Measurements from ENCODE around the gene ADCY5. TPM values are rescaled to one million over a fixed set of nuclear protein-coding genes. Genes with fewer than 3 reads are reported as not detected.

The ADCY5 gene
- total and polyA plus RNA-seq, 5 donors from 2014 or later: 0.08 to 0.15 TPM; not detected in 3

DNA sequence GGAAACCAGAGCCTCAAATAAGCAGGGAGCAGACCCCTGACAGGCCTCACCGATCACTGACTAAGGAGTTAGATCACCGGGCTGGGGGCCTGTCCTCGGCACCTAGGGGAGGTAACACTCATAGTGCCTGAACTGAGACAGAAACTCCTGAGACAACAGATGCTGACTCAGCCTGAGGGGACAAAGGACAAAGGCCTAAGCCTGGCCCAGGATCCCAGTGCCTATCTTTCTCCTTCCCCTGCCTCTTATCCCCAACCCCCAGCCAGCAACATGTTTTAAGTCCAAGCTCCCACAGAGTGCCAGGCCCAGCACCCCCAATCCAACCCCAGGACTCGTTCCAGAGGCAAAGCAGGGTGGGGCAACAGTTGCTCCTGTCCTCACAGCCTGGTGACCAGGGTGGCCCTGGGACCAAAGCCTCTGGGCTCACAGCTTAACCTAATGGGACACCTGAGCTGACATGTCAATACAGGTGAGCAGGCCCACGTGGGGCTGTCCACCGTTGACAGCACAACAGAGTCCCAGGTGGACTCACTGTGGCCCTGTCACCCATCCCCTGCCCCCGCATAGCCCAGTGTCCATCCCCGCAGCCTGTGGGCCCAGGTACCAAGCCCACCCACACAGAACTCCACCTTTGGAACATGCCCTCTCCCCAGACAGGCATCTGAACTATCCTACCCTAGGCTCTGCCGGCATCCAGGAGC is 37.4 kb downstream of the ADCY5 start:
- Mint-ChIP-seq H3K4me3 (no peak overlapping the region), H3K27ac (no peak overlapping the region), H3K27me3 (peaks cover 4% of the 10 kb centered on the region), H3K9me3 (peaks cover 0 to 2% (median 0%) of the 10 kb centered on the region in 7 donors), H3K36me3 (no peaks in the 10 kb centered on the region), H3K4me1 (no peaks in the 10 kb centered on the region)
- no peaks in the 10 kb centered on the region for H3K36me3 ChIP-seq (ENCODE audit: control insufficient read depth, insufficient read depth, low read length)
- no peak overlapping the region for H3K4me3 ChIP-seq (ENCODE audit: low read depth, low read length)
- DNase-seq (no peak), ATAC-seq (ENCODE audit: low read depth in 2 of 2) (no peak)
- H3K9me3 ChIP-seq (ENCODE audit: control insufficient read depth in 2 of 2, low read length in 2 of 2): no peaks in the 10 kb centered on the region
- no peaks in the 10 kb centered on the region for H3K4me1 ChIP-seq (ENCODE audit: control insufficient read depth, insufficient read depth, low read length, poor library complexity, severe bottlenecking)
- no peak overlapping the region for H3K27ac ChIP-seq (ENCODE audit: insufficient read depth, low read length, poor library complexity, severe bottlenecking)
- no peaks in the 10 kb centered on the region for H3K27me3 ChIP-seq (ENCODE audit: control insufficient read depth, insufficient read depth, low read length)

DNA sequence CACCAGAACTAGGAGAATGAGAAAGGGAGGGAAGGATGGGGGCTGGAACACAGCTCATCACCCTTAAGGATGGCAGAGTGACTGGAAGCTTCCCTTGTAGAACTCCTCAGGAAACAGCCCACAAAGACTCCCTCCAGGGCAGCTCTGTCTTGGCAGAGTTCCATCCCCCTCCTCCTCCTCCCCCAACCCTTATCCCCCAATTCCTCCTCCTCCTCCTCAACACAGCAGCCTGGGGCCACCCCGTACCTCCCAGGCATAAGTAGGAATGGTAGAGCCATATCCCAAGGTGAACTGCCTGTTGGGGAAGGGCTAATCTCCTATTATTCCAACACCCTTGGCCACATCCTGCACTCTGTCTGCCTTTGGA is 38.8 kb downstream of the ADCY5 start:
- H3K27ac ChIP-seq (ENCODE audit: insufficient read depth, low read length, poor library complexity, severe bottlenecking): no peak overlapping the region
- peaks cover 4% of the 10 kb centered on the region for H3K27me3 Mint-ChIP-seq
- H3K4me1 ChIP-seq (ENCODE audit: control insufficient read depth, insufficient read depth, low read length, poor library complexity, severe bottlenecking): no peaks in the 10 kb centered on the region
- no peaks in the 10 kb centered on the region for H3K9me3 ChIP-seq (ENCODE audit: control insufficient read depth in 2 of 2, low read length in 2 of 2)
- no peak overlapping the region for H3K27ac Mint-ChIP-seq
- H3K36me3 Mint-ChIP-seq: no peaks in the 10 kb centered on the region
- no peaks in the 10 kb centered on the region for H3K4me1 Mint-ChIP-seq
- no peaks in the 10 kb centered on the region for H3K36me3 ChIP-seq (ENCODE audit: control insufficient read depth, insufficient read depth, low read length)
- H3K4me3 Mint-ChIP-seq: no peak overlapping the region
- DNase-seq: no peak
- no peaks in the 10 kb centered on the region for H3K9me3 Mint-ChIP-seq
- no peaks in the 10 kb centered on the region for H3K27me3 ChIP-seq (ENCODE audit: control insufficient read depth, insufficient read depth, low read length)
- H3K4me3 ChIP-seq (ENCODE audit: low read depth, low read length): no peak overlapping the region
- no peak for ATAC-seq (ENCODE audit: low read depth in 2 of 2)

DNA sequence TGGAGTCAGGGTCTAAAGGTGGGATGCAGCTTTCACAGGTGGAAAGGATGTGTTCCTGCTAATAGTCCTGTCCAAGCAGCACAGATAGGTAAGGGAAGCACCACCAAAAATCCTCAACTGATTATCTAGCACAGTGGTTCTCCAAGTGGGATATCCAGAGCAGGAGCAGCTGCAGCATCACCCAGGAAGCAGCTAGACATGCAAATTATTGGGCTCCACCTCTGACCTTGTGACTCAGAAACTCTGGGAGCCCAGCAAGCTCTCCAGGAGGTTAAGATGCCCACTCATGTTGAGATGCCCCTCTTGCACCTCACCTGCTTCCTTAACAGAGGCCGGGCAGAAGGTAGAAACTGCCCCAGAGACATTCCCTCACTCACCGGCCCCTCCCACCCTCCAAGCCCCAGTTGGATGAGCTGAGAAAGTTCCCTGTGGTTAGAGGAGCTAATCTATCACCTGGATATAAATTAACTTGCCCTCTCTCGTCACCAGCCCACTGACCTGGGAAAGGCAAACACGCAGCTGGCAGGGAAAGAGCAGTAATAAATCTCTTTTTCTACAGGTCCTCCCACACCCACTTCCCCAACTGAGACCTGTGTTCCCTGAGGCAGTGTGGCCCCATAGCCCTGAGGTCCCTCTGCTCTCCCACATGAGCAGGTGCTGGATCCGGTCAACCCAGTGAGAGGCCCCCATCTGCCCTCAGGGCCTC is 39.3 kb downstream of the ADCY5 start:
- Mint-ChIP-seq H3K4me1 (no peaks in the 10 kb centered on the region), H3K27ac (no peak overlapping the region), H3K27me3 (peaks cover 4% of the 10 kb centered on the region), H3K9me3 (no peaks in the 10 kb centered on the region), H3K4me3 (no peak overlapping the region), H3K36me3 (no peaks in the 10 kb centered on the region)
- no peaks in the 10 kb centered on the region for H3K4me1 ChIP-seq (ENCODE audit: control insufficient read depth, insufficient read depth, low read length, poor library complexity, severe bottlenecking)
- no peaks in the 10 kb centered on the region for H3K27me3 ChIP-seq (ENCODE audit: control insufficient read depth, insufficient read depth, low read length)
- H3K4me3 ChIP-seq (ENCODE audit: low read depth, low read length): no peak overlapping the region
- no peaks in the 10 kb centered on the region for H3K9me3 ChIP-seq (ENCODE audit: control insufficient read depth in 2 of 2, low read length in 2 of 2)
- no peaks in the 10 kb centered on the region for H3K36me3 ChIP-seq (ENCODE audit: control insufficient read depth, insufficient read depth, low read length)
- no peak overlapping the region for H3K27ac ChIP-seq (ENCODE audit: insufficient read depth, low read length, poor library complexity, severe bottlenecking)
- ATAC-seq (ENCODE audit: low read depth in 2 of 2) (no peak), DNase-seq (no peak)

DNA sequence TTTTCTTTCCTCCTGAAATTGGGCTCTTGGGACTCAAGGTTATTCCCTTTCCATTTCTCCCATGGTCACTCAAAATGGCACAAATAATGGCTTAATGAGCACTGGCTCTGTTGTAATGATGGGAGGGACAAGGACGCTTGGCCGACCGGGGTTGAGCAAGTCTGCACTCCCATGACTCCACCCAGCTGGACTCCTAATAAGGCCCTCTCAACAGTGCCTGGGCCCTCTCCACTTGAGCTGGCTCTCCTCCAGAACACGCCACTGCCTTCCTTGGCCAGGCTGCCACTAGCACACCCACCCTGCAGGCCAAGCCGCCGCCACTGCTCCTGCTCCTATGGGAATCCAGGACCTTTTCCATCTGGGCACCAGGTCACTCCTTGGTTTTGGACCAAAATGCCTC is 42.3 kb downstream of the ADCY5 start:
- Mint-ChIP-seq H3K9me3 (no peaks in the 10 kb centered on the region), H3K4me3 (no peak overlapping the region), H3K27ac (no peak overlapping the region), H3K27me3 (peaks cover 10% of the 10 kb centered on the region), H3K36me3 (no peaks in the 10 kb centered on the region), H3K4me1 (no peaks in the 10 kb centered on the region)
- Histone ChIP-seq H3K4me1 (ENCODE audit: control insufficient read depth, insufficient read depth, low read length, poor library complexity, severe bottlenecking) (no peaks in the 10 kb centered on the region), H3K36me3 (ENCODE audit: control insufficient read depth, insufficient read depth, low read length) (no peaks in the 10 kb centered on the region), H3K27ac (ENCODE audit: insufficient read depth, low read length, poor library complexity, severe bottlenecking) (no peak overlapping the region), H3K27me3 (ENCODE audit: control insufficient read depth, insufficient read depth, low read length) (no peaks in the 10 kb centered on the region), H3K9me3 (ENCODE audit: control insufficient read depth in 2 of 2, low read length in 2 of 2) (no peaks in the 10 kb centered on the region), H3K4me3 (ENCODE audit: low read depth, low read length) (no peak overlapping the region)
- no peak for ATAC-seq (ENCODE audit: low read depth in 2 of 2)
- no peak for DNase-seq

DNA sequence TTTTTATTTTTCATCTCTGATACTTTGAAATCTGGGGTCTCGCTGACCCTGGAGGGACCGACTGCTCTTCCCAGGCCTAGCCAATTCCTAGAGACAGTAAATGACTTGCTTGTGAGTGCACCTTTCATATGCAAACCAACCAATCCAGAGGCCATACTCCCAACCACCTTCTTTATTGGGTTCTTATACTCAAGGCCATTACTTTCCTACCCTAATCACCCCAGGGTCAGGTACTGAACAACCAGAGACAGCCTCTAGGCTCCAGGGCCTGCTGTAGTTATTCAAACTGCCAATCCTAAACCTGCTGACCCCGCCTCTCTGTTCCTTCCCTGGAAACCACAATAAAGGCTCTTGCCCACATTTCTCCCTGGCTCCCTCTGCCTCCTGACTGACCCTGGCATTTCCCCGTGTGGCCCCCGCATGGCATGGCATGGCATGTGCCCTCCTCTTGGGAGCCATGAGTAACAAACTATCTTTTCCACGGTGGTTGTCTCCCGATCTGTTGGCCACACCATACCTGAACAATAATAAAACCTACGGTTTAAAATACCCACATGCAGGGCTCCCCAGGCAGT is 42.9 kb downstream of the ADCY5 start:
- Mint-ChIP-seq H3K36me3 (no peaks in the 10 kb centered on the region), H3K4me1 (no peaks in the 10 kb centered on the region), H3K27ac (no peak overlapping the region), H3K4me3 (no peak overlapping the region), H3K9me3 (no peaks in the 10 kb centered on the region), H3K27me3 (peaks cover 12% of the 10 kb centered on the region)
- Histone ChIP-seq H3K4me1 (ENCODE audit: control insufficient read depth, insufficient read depth, low read length, poor library complexity, severe bottlenecking) (no peaks in the 10 kb centered on the region), H3K9me3 (ENCODE audit: control insufficient read depth in 2 of 2, low read length in 2 of 2) (no peaks in the 10 kb centered on the region), H3K27ac (ENCODE audit: insufficient read depth, low read length, poor library complexity, severe bottlenecking) (no peak overlapping the region), H3K4me3 (ENCODE audit: low read depth, low read length) (no peak overlapping the region), H3K36me3 (ENCODE audit: control insufficient read depth, insufficient read depth, low read length) (no peaks in the 10 kb centered on the region), H3K27me3 (ENCODE audit: control insufficient read depth, insufficient read depth, low read length) (no peaks in the 10 kb centered on the region)
- DNase-seq: no peak
- no peak for ATAC-seq (ENCODE audit: low read depth in 2 of 2)

DNA sequence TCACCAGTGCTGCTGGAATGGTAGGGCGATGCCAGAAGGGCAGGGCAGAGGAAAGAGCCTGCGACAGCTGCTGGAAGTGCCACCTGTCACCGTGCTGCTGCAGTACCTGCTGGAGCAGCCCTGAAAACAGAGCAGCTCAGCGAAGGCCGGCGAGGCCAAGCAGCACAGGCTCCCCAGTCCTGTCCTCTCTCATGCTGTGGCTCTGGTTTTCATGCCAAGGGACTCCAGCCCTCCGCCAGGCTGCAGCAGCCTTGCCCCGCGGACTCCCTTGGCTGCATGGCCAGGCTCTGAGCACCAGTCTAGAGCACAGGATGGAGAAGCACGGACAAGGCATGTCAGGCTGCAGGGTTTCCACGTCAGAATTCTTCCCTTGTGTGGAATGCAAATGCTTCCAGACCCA is 43.9 kb downstream of the ADCY5 start:
- Mint-ChIP-seq H3K27ac (no peak overlapping the region), H3K9me3 (no peaks in the 10 kb centered on the region), H3K27me3 (peaks cover 11% of the 10 kb centered on the region), H3K36me3 (no peaks in the 10 kb centered on the region), H3K4me3 (no peak overlapping the region), H3K4me1 (no peaks in the 10 kb centered on the region)
- DNase-seq (no peak), ATAC-seq (ENCODE audit: low read depth in 2 of 2) (no peak)
- Histone ChIP-seq H3K27ac (ENCODE audit: insufficient read depth, low read length, poor library complexity, severe bottlenecking) (no peak overlapping the region), H3K9me3 (ENCODE audit: control insufficient read depth in 2 of 2, low read length in 2 of 2) (no peaks in the 10 kb centered on the region), H3K27me3 (ENCODE audit: control insufficient read depth, insufficient read depth, low read length) (no peaks in the 10 kb centered on the region), H3K36me3 (ENCODE audit: control insufficient read depth, insufficient read depth, low read length) (no peaks in the 10 kb centered on the region), H3K4me1 (ENCODE audit: control insufficient read depth, insufficient read depth, low read length, poor library complexity, severe bottlenecking) (no peaks in the 10 kb centered on the region), H3K4me3 (ENCODE audit: low read depth, low read length) (no peak overlapping the region)

DNA sequence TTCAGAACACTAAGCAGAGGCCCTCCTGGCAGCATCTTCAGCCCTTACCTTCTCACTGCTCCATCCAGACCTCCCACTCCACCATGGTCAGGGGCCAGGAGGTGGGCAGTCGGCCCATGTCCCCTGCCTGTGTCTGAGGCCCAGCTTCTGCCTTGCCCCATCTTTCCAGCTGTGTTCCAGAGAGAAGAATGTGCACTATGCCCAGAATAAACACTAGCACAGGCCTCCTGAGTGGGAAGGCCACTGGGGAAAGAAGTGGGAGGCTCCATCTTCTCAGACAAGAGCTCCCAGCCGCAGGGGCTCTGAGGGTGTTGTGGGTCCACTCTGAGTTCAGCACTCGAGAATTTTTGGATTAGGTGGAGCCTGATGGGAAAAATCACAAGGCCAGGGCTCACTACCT is 44.5 kb downstream of the ADCY5 start:
- no peaks in the 10 kb centered on the region for H3K4me1 ChIP-seq (ENCODE audit: control insufficient read depth, insufficient read depth, low read length, poor library complexity, severe bottlenecking)
- no peaks in the 10 kb centered on the region for H3K27me3 ChIP-seq (ENCODE audit: control insufficient read depth, insufficient read depth, low read length)
- H3K36me3 ChIP-seq (ENCODE audit: control insufficient read depth, insufficient read depth, low read length): no peaks in the 10 kb centered on the region
- DNase-seq (no peak), ATAC-seq (ENCODE audit: low read depth in 2 of 2) (no peak)
- H3K36me3 Mint-ChIP-seq: no peaks in the 10 kb centered on the region
- no peak overlapping the region for H3K4me3 ChIP-seq (ENCODE audit: low read depth, low read length)
- no peak overlapping the region for H3K4me3 Mint-ChIP-seq
- no peaks in the 10 kb centered on the region for H3K9me3 ChIP-seq (ENCODE audit: control insufficient read depth in 2 of 2, low read length in 2 of 2)
- no peaks in the 10 kb centered on the region for H3K4me1 Mint-ChIP-seq
- H3K27ac Mint-ChIP-seq: no peak overlapping the region
- H3K27ac ChIP-seq (ENCODE audit: insufficient read depth, low read length, poor library complexity, severe bottlenecking): no peak overlapping the region
- H3K9me3 Mint-ChIP-seq: no peaks in the 10 kb centered on the region
- H3K27me3 Mint-ChIP-seq: peaks cover 11% of the 10 kb centered on the region
